ENCODE results near the gene MYOZ2.
"Not testable (repeated sequence)": the region's sequence is repeated elsewhere in the genome, so short reads cannot be mapped to it uniquely, and the experiment has no call there.

MYOZ2 gene

DNA sequence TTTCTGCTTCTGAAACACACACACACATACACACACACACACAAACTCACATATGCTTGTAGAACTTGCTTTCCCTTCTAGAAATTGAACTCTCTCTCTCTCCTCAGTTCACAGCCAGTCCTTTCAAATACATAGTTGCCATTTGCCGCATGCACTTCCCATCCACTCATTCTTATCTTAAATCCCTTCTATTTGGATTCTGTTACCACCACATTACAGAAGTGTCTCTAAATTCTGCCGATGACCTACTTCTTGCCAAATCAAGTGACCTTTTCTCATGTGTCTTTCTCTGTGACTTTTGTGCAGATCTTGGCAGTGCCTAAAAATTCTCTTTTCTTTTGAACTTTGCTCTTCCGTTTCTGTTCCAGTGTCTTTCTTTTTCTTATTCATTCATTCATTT lies 7.5 kb upstream of the MYOZ2 start:
- no peak for DNase-seq (ENCODE audit: low read depth, low spot score)

DNA sequence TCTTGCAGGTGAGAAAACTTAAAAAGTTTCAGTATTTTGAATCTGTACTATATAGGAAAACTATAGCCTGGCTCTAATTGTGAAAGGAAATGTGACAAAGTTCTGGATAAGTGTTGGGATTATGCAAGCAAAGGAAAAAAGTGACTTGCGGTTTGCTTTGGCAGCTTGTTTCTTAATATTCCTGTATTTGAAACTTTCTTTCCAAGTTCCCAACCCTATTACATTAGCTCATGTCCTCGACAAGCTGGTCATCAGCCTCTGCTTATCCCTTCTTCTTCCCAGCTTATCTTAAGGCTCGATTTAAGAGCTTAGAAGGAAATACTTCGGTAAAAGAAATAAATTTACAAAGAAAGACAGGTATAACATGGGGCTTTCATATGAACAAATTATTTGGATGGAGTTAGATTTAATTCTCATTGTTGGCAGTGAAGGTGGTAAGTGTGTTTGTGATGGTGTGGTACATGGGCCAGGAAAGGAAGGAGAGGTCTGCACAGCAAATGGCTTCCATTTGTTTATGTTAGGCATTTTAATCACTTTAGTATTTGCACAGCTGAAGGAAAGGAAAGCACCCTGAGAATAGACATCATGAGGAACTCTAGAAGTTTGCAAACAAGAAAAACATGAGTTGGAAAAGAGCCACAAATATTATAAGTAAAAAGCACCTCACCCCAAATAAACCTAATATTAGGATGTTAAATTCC lies 5.1 kb upstream of the MYOZ2 start:
- DNase-seq (ENCODE audit: low read depth, low spot score): no peak

- no peak for DNase-seq (ENCODE audit: low read depth, low spot score)
These were observed 4.5 kb upstream of the MYOZ2 start for GRCh38 chr4:119131164-119131563.

DNA sequence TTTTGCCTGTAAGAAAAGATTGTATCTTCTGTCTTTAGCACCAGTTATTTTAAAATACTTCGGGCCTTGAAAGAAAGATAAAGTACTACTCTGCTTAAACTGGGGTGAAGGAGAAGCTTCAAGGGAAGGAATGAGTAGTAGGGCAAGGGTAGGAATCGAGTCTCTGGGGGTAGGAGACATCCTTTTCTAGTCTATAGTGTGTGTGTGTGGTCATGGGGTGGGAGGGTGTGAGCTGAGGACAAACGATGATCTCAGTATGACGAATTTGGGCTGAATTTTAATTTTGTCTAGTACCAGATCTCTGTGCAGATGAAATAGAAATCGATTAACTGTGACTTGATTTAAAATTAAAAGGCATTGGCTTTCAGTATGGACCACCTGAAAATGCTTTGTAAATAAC lies 3.3 kb upstream of the MYOZ2 start:
- DNase-seq (ENCODE audit: low read depth, low spot score): no peak

GRCh38 chr4:119136546-119136945 lies 914 bp downstream of the MYOZ2 start:
- DNase-seq (ENCODE audit: low read depth, low spot score): no peak

GRCh38 chr4:119138046-119138445 lies 2.4 kb downstream of the MYOZ2 start:
- DNase-seq (ENCODE audit: low read depth, low spot score): no peak

DNA sequence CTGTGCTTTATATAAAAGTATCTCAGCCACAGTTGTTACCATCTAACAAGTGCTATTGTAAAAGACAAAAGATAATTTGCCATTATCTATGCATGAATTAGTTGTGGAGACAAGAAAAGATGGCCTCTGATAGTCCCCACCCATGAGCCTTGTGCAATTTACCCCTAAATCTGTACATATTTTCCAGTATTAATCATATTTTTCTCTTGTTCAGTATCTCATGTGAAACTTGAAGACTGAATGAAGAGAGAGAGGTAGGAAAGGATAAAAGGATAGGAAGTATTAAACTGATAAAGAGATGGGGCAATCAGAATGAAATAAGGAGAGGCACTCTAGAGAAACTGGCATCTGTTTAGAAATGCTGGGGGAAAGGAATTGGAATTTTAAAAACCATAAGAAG lies 3.7 kb downstream of the MYOZ2 start:
- DNase-seq (ENCODE audit: low read depth, low spot score): no peak

- DNase-seq (ENCODE audit: low read depth, low spot score): no peak
These were observed 4.2 kb downstream of the MYOZ2 start for GRCh38 chr4:119139822-119140252.

- DNase-seq (ENCODE audit: low read depth, low spot score): not testable (repeated sequence)
These were observed 5.7 kb downstream of the MYOZ2 start for GRCh38 chr4:119141283-119141682.

- DNase-seq (ENCODE audit: low read depth, low spot score): no peak
These were observed 7.2 kb downstream of the MYOZ2 start for GRCh38 chr4:119142833-119143232.

DNA sequence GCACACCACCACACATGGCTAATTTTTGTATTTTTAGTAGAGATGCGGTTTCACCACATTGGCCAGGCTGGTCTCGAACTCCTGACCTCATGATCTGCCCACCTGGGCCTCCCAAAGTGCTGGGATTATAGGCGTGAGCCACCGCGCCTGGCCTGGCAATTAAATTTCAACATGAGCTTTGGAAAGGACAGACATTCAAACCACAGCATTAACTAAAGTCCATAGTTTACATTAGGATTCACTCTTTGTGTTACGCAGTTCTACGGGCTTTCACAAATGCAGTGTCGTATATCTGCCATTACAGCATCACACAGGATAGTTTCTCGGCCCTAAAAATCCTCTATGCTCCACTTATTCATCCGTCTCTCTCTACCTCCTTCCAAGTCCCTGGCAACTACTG lies 7.7 kb downstream of the MYOZ2 start:
- not testable (repeated sequence) for DNase-seq (ENCODE audit: low read depth, low spot score)

- no peak for DNase-seq (ENCODE audit: low read depth, low spot score)
These were observed 13.5 kb downstream of the MYOZ2 start for GRCh38 chr4:119149110-119149509.

GRCh38 chr4:119151161-119151560 lies 15.5 kb downstream of the MYOZ2 start:
- no peak for DNase-seq (ENCODE audit: low read depth, low spot score)

DNA sequence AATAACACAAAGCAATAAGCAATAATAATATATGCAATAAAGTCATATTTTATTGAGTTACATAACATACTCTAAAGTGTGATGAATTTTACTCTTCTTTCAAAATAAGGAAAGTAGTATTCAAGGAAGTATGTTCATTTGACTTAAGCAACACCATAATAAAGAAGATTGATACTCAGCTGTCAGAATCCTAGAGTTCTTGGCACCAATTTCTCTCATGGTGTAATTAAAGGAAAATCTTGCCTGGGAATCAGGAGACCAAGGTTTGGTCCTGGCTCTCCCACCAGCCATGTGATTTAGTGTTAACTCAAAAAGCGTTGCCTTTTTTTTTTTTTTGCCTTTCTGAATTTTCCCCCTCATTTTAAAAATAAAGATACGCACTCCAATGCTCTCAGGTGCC lies 17.1 kb downstream of the MYOZ2 start:
- no peak for DNase-seq (ENCODE audit: low read depth, low spot score)

- DNase-seq (ENCODE audit: low read depth, low spot score): no peak
These were observed 26.5 kb downstream of the MYOZ2 start for GRCh38 chr4:119162174-119162573.

GRCh38 chr4:119165767-119166166 lies 30.1 kb downstream of the MYOZ2 start:
- DNase-seq (ENCODE audit: low read depth, low spot score): no peak

GRCh38 chr4:119170195-119170594 lies 34.6 kb downstream of the MYOZ2 start:
- no peak for DNase-seq (ENCODE audit: low read depth, low spot score)

DNA sequence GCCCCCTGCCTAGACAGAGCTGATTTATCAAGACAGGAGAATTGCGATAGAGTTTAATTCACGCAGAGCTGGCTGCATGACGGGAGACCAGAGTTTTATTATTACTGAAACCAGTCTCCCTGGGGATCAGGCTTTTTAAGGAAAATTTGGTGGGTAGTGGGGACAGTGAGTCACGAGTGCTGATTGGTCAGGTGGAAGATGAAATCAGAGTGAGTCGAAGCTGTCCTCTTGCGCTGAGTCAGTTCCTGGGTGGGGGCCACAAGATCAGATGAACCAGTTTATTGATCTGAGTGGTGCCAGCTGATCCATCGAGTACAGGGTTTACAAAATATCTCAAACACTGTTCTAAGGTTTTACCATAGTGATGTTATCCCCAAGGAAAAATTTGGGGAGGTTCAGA lies 36.6 kb downstream of the MYOZ2 start:
- no peak for DNase-seq (ENCODE audit: low read depth, low spot score)

DNA sequence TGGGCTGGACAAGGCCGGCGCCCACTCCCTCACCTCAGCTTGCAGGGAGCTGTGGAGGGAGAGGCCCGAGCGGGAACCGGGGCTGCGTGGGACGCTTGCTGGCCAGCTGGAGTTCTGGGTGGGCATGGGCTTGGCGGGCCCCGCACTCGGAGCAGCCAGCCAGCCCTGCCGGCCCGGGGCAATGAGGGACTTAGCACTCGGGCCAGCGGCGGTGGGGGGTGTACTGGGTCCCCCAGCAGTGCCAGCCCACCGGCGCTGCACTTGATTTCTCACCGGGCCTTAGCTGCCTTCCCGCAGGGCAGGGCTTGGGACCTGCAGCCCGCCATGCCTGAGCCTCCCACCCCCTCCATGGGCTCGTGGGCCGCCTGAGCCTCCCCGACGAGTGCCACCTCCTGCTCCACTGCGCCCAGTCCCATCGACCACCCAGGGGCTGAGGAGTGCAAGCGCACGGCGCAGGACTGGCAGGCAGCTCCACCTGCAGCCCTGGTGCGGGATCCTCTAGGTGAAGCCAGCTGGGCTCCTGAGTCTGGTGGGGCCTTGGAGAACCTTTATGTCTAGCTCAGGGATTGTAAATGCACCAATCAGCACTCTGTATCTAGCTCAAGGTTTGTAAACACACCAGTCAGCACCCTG lies 38.2 kb downstream of the MYOZ2 start:
- DNase-seq (ENCODE audit: low read depth, low spot score): not testable (repeated sequence)

DNA sequence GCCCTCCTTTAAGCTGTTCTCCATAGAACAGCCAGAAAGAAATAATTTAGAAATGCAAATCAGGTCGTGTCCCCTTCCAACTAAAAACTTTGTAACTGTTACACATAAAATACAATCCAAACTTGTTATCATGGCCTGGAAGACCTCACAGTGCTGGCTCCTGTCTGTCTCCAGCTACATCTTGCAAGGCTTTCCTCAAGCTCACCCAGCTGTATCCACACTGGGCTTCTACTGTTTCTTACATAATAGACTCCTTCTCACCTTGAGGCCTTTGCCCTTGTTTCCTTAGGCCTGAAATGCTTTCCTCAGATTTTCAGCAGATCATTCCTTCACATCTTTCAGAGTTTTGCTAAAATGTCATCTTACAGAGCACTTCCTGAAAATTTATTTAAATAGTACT lies 43.4 kb downstream of the MYOZ2 start:
- DNase-seq (ENCODE audit: low read depth, low spot score): no peak

DNA sequence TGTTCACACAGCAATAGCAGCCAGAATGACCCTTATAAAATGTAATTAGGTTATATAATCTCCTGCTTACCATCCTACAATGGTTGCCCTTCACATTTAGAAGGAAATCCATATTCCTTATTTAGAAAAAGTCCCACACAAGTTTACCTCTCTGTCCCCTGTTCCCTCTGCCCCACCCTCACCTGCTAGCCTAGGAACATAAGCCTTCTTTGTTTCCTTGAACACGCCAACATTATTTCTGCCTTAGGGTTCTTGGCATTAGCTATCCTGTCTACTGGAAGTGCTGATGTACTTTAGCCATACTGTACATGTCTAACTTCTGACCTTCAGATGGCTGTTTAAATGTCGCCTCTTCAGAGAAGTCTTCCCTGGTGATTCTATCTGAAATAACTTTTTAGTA lies 48.5 kb downstream of the MYOZ2 start:
- no peak for DNase-seq (ENCODE audit: low read depth, low spot score)

- no peak for DNase-seq (ENCODE audit: low read depth, low spot score)
These were observed 54.0 kb downstream of the MYOZ2 start for GRCh38 chr4:119189638-119190037.

DNA sequence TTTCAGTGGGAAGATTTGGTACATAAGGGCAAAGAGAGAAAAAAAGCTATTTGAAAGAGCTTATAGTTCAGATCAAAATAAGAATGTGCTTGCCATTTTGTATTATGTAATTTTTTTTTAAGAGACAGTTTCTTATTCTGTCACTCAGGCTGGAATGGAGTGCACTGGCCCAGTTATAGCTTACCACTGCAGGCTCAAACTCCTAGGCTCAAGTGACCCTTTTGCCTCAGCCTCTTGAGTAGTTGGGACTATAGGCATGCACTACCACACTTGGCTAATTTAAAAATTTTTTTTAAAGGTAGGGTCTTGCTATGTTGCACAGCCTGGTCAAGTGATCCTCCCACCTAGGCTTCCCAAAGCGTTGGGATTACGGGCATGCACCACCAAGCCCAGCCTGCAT lies 54.7 kb downstream of the MYOZ2 start:
- DNase-seq (ENCODE audit: low read depth, low spot score): no peak

- no peak for DNase-seq (ENCODE audit: low read depth, low spot score)
These were observed 55.9 kb downstream of the MYOZ2 start for GRCh38 chr4:119191505-119191904.
